ENCODE results near the gene MLX.
"Not testable (repeated sequence)": the region's sequence is repeated elsewhere in the genome, so short reads cannot be mapped to it uniquely, and the experiment has no call there.

MLX gene

DNA sequence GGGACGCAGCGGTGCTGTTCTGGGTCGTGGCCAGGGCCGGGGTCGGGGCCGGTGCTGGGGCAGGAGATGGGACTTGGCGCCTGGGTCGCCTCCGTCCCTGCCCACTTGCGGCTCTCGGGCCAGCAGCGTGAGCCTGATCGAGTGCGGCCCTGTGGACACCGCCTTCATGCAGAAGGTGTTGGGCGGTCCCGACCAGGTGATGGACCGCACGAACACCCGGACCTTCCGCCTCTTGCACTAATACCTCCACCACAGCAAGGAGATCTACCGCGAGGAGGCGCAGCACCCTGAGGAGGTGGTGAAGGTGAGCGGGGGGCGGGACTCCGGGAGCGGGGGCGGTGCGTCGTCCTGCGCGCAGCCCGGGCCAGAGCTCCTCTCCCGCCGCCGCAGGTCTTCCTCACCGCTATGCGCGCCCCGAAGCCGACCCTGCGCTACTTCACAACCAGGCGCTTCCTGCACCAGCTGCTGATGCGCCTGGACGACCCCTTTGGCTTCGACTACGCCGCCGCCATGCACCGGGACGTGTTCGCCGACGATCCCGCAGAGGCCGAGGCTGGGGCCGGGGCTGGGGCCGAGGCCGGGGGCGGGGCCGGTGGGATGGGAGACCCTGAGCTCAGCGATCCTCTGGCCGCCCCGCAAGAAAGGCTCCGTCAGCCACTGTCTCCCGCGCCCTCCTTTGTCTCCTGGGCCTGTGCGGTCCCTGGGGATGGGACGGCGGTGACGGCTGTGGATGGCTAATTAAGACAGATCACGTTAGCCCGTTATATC, 18.6 kb upstream of the MLX start:
- Histone ChIP-seq H3K36me3 (peaks cover 11 to 26% (median 19%) of the 10 kb centered on the region in 11 experiments; a peak in 20 of 22 replicates), H4K20me1 (peaks cover 0 to 59% (median 31%) of the 10 kb centered on the region in 11 experiments; a peak in 17 of 22 replicates), H3K27me3 (peaks cover 0 to 15% (median 0%) of the 10 kb centered on the region in 11 experiments; a peak in 3 of 22 replicates), H3K4me1 (peaks cover 19 to 29% (median 21%) of the 10 kb centered on the region in 10 experiments), H3K27ac (peak overlapping the region in 7 of 11 experiments; percentile 4 to 45 (median 36); a peak in 10 of 22 replicates), H3K9me3 (replicated peaks in 1 of 11) (no peaks in the 10 kb centered on the region), H3K4me2 (peak overlapping the region; percentile 86 to 95 (median 90)), H3K9ac (peak overlapping the region; percentile 33 to 75 (median 61); a peak in 20 of 22 replicates), H3K4me3 (peak overlapping the region; percentile 34 to 69 (median 56))
- no peak for TF ChIP-seq Cebpa-rat (IDR thresholded peaks at IDR 0.05)

DNA sequence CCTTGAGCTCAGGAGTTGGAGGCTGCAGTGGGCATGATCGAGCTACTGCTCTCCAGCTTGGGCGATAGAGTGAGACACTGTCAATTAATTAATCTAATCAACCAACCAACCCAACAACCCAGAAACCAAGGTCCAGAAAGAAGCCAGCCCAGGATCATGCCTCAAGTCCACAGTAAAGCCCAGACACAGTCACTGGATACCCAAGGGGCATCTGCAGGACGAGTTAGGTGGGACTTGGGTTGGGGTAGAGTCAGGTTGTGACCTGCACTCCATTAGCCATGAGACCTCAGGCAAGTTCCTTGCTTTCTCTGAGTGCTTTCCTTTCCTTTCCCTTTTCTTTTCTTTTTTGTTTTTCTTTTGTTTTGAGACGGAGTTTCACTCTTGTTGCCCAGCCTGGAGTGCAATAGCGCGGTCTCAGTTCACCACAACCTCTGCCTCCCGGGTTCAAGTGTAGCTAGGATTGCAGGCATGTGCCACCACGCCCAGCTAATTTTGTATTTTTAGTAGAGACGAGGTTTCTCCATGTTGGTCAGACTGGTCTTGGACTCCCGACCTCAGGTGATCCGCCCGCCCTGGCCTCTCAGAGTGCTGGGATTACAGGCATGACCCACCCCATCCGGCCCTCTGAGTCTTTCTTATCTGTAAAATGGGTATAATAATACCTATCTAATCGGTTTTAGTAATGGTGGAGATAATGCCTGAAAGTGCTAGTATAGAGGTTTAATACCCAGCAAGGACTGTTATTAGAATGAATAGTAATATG, 17.7 kb upstream of the MLX start:
- TF ChIP-seq Cebpa-rat (IDR thresholded peaks at IDR 0.05), result no peak
- H3K27ac ChIP-seq, result peak overlapping the region in 7 of 11 experiments; percentile 4 to 45 (median 36); a peak in 10 of 22 replicates
- peak overlapping the region in 9 of 10 experiments; percentile 46 to 69 (median 56); a peak in 18 of 20 replicates for H3K4me3 ChIP-seq
- H3K4me1 ChIP-seq, result peaks cover 27 to 38% (median 30%) of the 10 kb centered on the region in 10 experiments
- H3K9me3 ChIP-seq (replicated peaks in 1 of 11), result no peaks in the 10 kb centered on the region
- peak overlapping the region; percentile 86 to 95 (median 90) for H3K4me2 ChIP-seq
- peaks cover 2 to 17% (median 9%) of the 10 kb centered on the region in 11 experiments; a peak in 16 of 22 replicates for H3K36me3 ChIP-seq
- peak overlapping the region; percentile 33 to 75 (median 61); a peak in 18 of 22 replicates for H3K9ac ChIP-seq
- H4K20me1 ChIP-seq, result peaks cover 0 to 55% (median 33%) of the 10 kb centered on the region in 11 experiments; a peak in 17 of 22 replicates
- peaks cover 0 to 15% (median 0%) of the 10 kb centered on the region in 11 experiments; a peak in 3 of 22 replicates for H3K27me3 ChIP-seq

DNA sequence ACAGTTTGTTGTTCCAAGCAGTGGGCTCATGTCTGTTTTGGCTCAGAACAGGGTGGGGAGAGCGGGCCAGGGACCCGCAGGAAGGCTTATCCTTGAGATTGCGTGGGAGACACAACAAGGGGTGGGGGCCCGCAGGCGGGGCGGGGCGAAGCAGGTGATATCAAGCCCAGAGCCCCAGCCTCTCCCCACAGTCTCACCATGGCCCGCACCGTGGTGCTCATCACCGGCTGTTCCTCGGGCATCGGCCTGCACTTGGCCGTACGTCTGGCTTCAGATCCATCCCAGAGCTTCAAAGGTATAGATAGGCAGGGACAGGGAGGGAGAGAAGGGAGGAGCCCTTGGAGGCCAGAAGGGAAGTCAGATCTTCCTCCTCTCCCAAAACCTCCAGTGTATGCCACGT, 14.2 kb upstream of the MLX start, which contains the start of gene HSD17B1:
Gene HSD17B1, plus strand, starts transcription at position 188 of the 400 bp plus-strand sequence. Its CDS starts 11 bp downstream, at position 199.
- H3K9me3 ChIP-seq (replicated peaks in 1 of 11); H3K36me3 ChIP-seq: not testable (repeated sequence)
- H4K20me1 ChIP-seq, result peaks cover 0 to 39% (median 19%) of the 10 kb centered on the region in 11 experiments; a peak in 16 of 22 replicates
- H3K4me3 ChIP-seq, result peak within 1 kb of the TSS; percentile 67 to 98 (median 92)
- H3K27me3 ChIP-seq, result peaks cover 0 to 15% (median 0%) of the 10 kb centered on the region in 11 experiments; a peak in 3 of 22 replicates
- peak within 1 kb of the TSS in 8 of 11 experiments; percentile 87 to 93 (median 88); a peak in 14 of 22 replicates for H3K27ac ChIP-seq
- peaks cover 38 to 52% (median 42%) of the 10 kb centered on the region in 10 experiments for H3K4me1 ChIP-seq
- peak within 1 kb of the TSS; percentile 83 to 94 (median 91) for H3K9ac ChIP-seq
- H3K4me2 ChIP-seq, result peak within 1 kb of the TSS; percentile 82 to 99 (median 94)

DNA sequence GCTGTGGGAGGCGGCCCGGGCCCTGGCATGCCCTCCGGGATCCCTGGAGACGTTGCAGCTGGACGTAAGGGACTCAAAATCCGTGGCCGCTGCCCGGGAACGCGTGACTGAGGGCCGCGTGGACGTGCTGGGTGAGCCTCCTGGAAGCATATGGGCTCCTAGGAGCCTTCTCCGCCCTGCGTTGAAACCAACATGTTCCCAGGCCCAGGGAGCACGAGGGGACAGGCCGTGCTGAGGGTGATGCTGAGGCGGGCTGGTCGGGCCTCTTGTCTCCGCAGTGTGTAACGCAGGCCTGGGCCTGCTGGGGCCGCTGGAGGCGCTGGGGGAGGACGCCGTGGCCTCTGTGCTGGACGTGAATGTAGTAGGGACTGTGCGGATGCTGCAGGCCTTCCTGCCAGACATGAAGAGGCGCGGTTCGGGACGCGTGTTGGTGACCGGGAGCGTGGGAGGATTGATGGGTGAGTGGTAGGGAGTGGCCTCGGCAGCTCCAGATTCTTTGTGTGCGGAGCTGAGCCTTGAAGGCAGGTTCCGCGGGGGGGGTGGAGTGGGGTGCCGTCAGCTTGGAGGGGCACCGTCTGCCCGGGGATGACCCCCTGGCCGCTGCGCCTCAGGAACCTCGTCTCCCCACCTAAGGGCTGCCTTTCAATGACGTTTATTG, 13.6 kb upstream of the MLX start:
- TF ChIP-seq Cebpa-rat (IDR thresholded peaks at IDR 0.05), result no peak
- H3K9me3 ChIP-seq (replicated peaks in 1 of 11), result no peaks in the 10 kb centered on the region
- peaks cover 33 to 47% (median 37%) of the 10 kb centered on the region in 10 experiments for H3K4me1 ChIP-seq
- peak overlapping the region in 9 of 10 experiments; percentile 67 to 98 (median 92); a peak in 16 of 20 replicates for H3K4me3 ChIP-seq
- peak overlapping the region; percentile 82 to 99 (median 94) for H3K4me2 ChIP-seq
- peaks cover 0 to 34% (median 15%) of the 10 kb centered on the region in 11 experiments; a peak in 13 of 22 replicates for H4K20me1 ChIP-seq
- peak overlapping the region; percentile 83 to 94 (median 91); a peak in 18 of 22 replicates for H3K9ac ChIP-seq
- peak overlapping the region in 5 of 11 experiments; percentile 87 to 93 (median 89); a peak in 10 of 22 replicates for H3K27ac ChIP-seq
- peaks cover 0 to 10% (median 0%) of the 10 kb centered on the region in 11 experiments; a peak in 6 of 22 replicates for H3K36me3 ChIP-seq
- H3K27me3 ChIP-seq, result peaks cover 0 to 10% (median 0%) of the 10 kb centered on the region in 11 experiments; a peak in 3 of 22 replicates

DNA sequence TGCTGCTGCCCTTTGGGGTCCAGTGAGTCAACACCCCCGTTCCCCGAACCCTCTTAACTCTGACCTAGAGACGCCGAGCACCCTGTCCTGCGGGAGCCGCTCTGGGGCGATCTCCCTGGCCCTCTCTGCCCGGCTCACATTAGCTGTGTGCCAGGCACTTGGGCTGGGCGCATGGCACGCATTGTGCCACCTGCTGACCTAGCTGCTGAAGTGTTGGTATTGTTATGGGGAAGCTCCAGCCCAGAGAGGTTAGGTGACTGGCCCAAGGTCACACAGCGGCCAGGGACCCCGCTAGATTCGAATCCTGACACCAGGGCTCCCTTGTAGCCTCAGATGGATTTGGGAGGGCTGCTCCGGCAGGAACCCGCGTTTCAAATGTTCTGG, 13.0 kb upstream of the MLX start:
- Histone ChIP-seq H3K36me3 (peaks cover 0 to 10% (median 0%) of the 10 kb centered on the region in 11 experiments; a peak in 6 of 22 replicates), H3K9ac (peak overlapping the region; percentile 83 to 94 (median 91)), H3K27ac (peak overlapping the region; percentile 74 to 93 (median 88)), H3K4me2 (peak overlapping the region; percentile 82 to 99 (median 94)), H3K4me3 (peak overlapping the region; percentile 67 to 98 (median 92)), H3K27me3 (peaks cover 0 to 4% (median 0%) of the 10 kb centered on the region in 11 experiments; a peak in 2 of 22 replicates), H3K9me3 (replicated peaks in 1 of 11) (no peaks in the 10 kb centered on the region), H3K4me1 (peaks cover 29 to 43% (median 33%) of the 10 kb centered on the region in 10 experiments), H4K20me1 (peaks cover 0 to 31% (median 14%) of the 10 kb centered on the region in 11 experiments; a peak in 13 of 22 replicates)
- TF ChIP-seq Cebpa-rat (IDR thresholded peaks at IDR 0.05), result no peak

DNA sequence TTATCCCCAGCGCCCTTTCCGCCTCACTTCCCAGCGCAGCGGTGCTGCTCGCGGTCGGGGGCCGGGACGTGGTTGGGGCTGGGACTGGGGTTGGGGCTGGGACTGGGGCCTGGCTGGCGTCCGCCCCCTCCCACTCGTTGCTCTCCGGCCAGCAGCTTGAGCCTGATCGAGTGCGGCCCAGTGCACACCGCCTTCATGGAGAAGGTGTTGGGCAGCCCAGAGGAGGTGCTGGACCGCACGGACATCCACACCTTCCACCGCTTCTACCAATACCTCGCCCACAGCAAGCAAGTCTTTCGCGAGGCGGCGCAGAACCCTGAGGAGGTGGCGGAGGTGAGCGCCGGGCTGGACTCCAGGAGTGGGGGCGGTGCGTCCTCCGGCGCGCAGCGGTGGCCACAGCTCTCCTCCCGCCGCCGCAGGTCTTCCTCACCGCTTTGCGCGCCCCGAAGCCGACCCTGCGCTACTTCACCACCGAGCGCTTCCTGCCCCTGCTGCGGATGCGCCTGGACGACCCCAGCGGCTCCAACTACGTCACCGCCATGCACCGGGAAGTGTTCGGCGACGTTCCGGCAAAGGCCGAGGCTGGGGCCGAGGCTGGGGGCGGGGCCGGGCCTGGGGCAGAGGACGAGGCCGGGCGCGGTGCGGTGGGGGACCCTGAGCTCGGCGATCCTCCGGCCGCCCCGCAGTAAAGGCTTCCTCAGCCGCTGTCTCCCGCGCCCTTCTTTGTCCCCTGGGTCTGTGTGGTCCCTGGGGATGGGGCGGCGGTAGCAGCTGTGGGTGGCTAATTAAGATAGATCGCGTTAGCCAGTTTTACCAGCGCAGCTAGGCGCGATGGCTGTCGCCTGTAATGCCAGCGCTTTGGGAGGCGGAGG, 12.4 kb upstream of the MLX start:
- Histone ChIP-seq H3K9me3 (replicated peaks in 1 of 11) (no peaks in the 10 kb centered on the region), H3K4me3 (peak overlapping the region; percentile 67 to 98 (median 92)), H3K4me2 (peak overlapping the region; percentile 82 to 99 (median 94)), H3K27me3 (no peaks in the 10 kb centered on the region), H3K27ac (peak overlapping the region; percentile 74 to 93 (median 88)), H3K36me3 (peaks cover 0 to 10% (median 0%) of the 10 kb centered on the region in 11 experiments; a peak in 6 of 22 replicates), H3K4me1 (peaks cover 23 to 38% (median 27%) of the 10 kb centered on the region in 10 experiments), H4K20me1 (peaks cover 0 to 25% (median 9%) of the 10 kb centered on the region in 11 experiments; a peak in 11 of 22 replicates), H3K9ac (peak overlapping the region; percentile 83 to 94 (median 91))
- TF ChIP-seq Cebpa-rat (IDR thresholded peaks at IDR 0.05), result no peak

DNA sequence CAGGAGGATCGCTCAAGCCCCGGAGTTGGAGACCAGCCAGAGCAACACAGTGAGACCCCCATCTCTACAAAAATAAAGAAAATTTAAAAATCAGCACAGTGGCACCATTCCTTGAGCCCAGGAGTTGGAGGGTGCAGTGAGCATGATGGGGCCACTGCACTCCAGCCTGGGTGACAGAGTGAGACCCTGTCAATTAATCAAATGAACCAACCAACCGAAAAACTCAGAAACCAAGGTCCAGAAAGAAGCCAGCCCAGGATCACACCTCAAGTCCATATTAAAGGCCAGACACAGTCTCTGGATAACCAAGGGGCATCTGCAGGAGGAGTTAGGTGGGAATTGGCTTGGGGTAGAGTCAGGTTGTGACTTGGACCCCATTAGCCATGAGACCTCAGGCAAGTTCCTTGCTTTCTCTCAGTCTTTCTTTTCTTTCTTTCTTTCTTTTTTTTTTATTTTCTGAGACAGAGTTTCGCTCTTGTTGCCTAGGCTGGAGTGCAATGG, 11.7 kb upstream of the MLX start:
- H3K27me3 ChIP-seq, result no peaks in the 10 kb centered on the region
- peaks cover 23 to 38% (median 27%) of the 10 kb centered on the region in 10 experiments for H3K4me1 ChIP-seq
- H3K4me2 ChIP-seq, result peak overlapping the region; percentile 82 to 99 (median 94)
- H3K4me3 ChIP-seq, result peak overlapping the region; percentile 67 to 98 (median 92)
- H3K27ac ChIP-seq, result peak overlapping the region; percentile 74 to 93 (median 88)
- no peaks in the 10 kb centered on the region for H3K9me3 ChIP-seq (replicated peaks in 1 of 11)
- no peak for TF ChIP-seq Cebpa-rat (IDR thresholded peaks at IDR 0.05)
- H4K20me1 ChIP-seq, result peaks cover 0 to 25% (median 9%) of the 10 kb centered on the region in 11 experiments; a peak in 11 of 22 replicates
- peak overlapping the region; percentile 83 to 94 (median 91) for H3K9ac ChIP-seq
- peaks cover 0 to 10% (median 0%) of the 10 kb centered on the region in 11 experiments; a peak in 6 of 22 replicates for H3K36me3 ChIP-seq

DNA sequence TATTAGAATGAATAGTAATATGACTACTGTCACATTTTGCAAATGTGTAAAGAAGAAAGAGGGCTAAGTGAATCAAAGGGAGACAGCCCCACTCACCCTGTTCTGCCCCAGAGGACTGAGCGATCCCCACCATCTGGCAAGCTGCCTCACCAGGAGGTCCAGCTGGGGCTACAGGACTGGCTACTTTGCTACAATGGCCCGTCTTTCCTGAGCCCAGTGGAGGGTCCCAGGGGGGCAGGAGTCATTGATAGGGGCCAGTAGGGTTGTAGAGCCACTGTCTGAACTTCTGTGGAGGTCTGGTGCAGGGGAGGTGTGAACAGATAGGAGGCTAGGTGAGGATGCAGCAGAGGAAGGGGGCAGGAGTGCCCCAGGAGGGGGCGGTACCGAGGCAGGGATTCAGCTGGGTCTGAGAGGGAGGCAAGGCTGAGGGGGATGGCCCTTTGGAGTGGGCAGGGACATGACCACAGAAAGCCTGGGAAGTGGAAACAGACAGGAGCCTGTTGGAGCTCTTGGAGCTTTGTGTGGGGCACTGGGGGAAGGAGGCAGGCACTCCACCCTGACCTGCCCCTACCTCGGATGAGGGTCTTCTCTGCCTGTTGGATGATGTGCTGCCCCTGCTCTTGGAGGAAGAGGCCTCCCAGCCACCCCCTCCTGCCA, 10.8 kb upstream of the MLX start:
- not testable (repeated sequence) for H3K27ac ChIP-seq; H3K36me3 ChIP-seq; H3K27me3 ChIP-seq; H3K9me3 ChIP-seq (replicated peaks in 1 of 11); H3K4me3 ChIP-seq
- Histone ChIP-seq H3K9ac (peak overlapping the region in 3 of 11 experiments; percentile 87 to 92 (median 91); a peak in 4 of 22 replicates), H4K20me1 (peaks cover 0 to 22% (median 6%) of the 10 kb centered on the region in 11 experiments; a peak in 11 of 22 replicates), H3K4me2 (peak overlapping the region; percentile 82 to 99 (median 94); a peak in 20 of 22 replicates), H3K4me1 (peaks cover 23 to 35% (median 26%) of the 10 kb centered on the region in 10 experiments)
